ENCODE data around the gene IRF7. TPM values are rescaled to one million over a fixed set of nuclear protein-coding genes. Genes with fewer than 3 reads are reported as not detected.

IRF7 gene
- total and polyA plus RNA-seq, 9 of the 15 experiments (the other 6 are each of a cell fraction or from before 2014, with no cell fraction given) = 0.27 to 7.6 (median 1.8) TPM

DNA sequence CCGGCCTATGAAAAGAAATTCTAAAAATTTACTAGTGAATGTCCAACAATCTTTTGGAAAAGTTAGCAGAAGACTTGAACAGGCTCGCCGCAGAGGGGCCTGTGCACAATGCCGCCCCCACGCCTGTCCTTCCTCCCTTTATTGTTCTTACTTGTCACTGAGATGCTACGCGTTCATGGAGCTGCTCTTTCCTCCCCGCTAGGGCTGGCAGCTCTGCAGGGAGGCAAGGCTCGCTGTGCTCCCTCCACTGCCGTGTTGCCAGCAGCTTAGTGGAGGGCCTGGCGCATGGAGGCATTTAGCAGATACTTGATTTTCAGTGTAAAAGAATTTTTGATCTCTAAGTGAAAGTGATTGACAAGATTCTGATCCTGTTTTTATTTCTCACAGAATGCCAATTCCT lies 24.8 kb downstream of the IRF7 start:
- FAIRE-seq = no peak
- Histone ChIP-seq H3K9me1 (ENCODE audit: control insufficient read depth, insufficient read depth, low read length) (no peaks in the 10 kb centered on the region), H3K36me3 (ENCODE audit: control insufficient read depth, insufficient read depth, low read length) (peaks cover 97% of the 10 kb centered on the region), H3K9me3 (replicated peaks; ENCODE audit: control insufficient read depth, insufficient read depth, low read depth, low read length) (no peaks in the 10 kb centered on the region), H2AFZ (ENCODE audit: low read depth, low read length) (no peak overlapping the region), H3K9ac (ENCODE audit: insufficient read depth in 1 of 2, low read depth in 2 of 2, low read length in 2 of 2) (no peak overlapping the region), H3K4me2 (ENCODE audit: insufficient read depth, low read length) (no peak overlapping the region), H3K27ac (ENCODE audit: extremely low read depth, low read depth, low read length) (no peak overlapping the region), H4K20me1 (replicated peaks; ENCODE audit: control insufficient read depth, insufficient read depth, low read length) (no peaks in the 10 kb centered on the region; the same call in 1 of the 2 replicates), H3K4me3 (no peak overlapping the region), H3K4me1 (replicated peaks in 1 of 2; ENCODE audit: control insufficient read depth in 2 of 2, insufficient read depth in 2 of 2, low read length in 2 of 2) (peaks cover 3 to 30% of the 10 kb centered on the region in 2 experiments; a peak in 4 of 5 replicates), H3K27me3 (ENCODE audit: control insufficient read depth in 2 of 2, insufficient read depth in 2 of 2, low read length in 2 of 2) (no peaks in the 10 kb centered on the region), H3K79me2 (ENCODE audit: control insufficient read depth, insufficient read depth, low read length) (peaks cover 23% of the 10 kb centered on the region)
- ATAC-seq = no peak
- no peak for DNase-seq (ENCODE audit: extremely low read depth in 1 of 4, low spot score in 3 of 4)
- CTCF ChIA-PET (ENCODE audit: low intra/inter-chr PET ratio) = no interaction called here
- in situ Hi-C loops (cut with MboI) (no loop called here), intact Hi-C loops (cut with micrococcal nuclease) (no loop called here)
- POLR2A ChIA-PET = interaction anchor here (1.1 to 1.2 kb wide), 2 partner anchors 10 to 13 kb away, joined by 4 to 6 read pairs; no protein-coding TSS in a partner anchor
- TF ChIP-seq MCM2 (IDR thresholded peaks at IDR 0.05; ENCODE audit: low read depth) (no peak), ZNF253 (CRISPR knock-in tag; conservative IDR thresholded peaks at IDR 0.05) (no peak), TOE1 (IDR thresholded peaks at IDR 0.05; ENCODE audit: borderline replicate concordance) (no peak), TOE1 (CRISPR knock-in tag; IDR thresholded peaks at IDR 0.05; ENCODE audit: borderline replicate concordance, low read depth) (no peak), PHF21A (IDR thresholded peaks at IDR 0.05; ENCODE audit: borderline replicate concordance, low read depth) (no peak), CBX8 (IDR thresholded peaks at IDR 0.05; ENCODE audit: borderline replicate concordance, extremely low read depth, low read depth, low read length, poor library complexity, severe bottlenecking) (no peak), POLR2G (IDR thresholded peaks at IDR 0.05; ENCODE audit: low read depth, low read length) (0 out of 2 replicates have a peak, but pooled peaks have one; percentile 20)
- WGBS (ENCODE audit: insufficient coverage, low coverage, missing lambda C conversion rate) = 85% methylated on average over 11 of the region's 11 CpGs
- BruUV-seq (replicated peaks) = no TSS peak
